ENCODE data around the gene AKT2. TPM values are rescaled to one million over a fixed set of nuclear protein-coding genes. Genes with fewer than 3 reads are reported as not detected.
"Not testable (repeated sequence)": the region's sequence is repeated elsewhere in the genome, so short reads cannot be mapped to it uniquely, and the experiment has no call there.

The AKT2 gene
- 100 to 1,000 TPM; 139 to 144 TPM for total RNA-seq

DNA sequence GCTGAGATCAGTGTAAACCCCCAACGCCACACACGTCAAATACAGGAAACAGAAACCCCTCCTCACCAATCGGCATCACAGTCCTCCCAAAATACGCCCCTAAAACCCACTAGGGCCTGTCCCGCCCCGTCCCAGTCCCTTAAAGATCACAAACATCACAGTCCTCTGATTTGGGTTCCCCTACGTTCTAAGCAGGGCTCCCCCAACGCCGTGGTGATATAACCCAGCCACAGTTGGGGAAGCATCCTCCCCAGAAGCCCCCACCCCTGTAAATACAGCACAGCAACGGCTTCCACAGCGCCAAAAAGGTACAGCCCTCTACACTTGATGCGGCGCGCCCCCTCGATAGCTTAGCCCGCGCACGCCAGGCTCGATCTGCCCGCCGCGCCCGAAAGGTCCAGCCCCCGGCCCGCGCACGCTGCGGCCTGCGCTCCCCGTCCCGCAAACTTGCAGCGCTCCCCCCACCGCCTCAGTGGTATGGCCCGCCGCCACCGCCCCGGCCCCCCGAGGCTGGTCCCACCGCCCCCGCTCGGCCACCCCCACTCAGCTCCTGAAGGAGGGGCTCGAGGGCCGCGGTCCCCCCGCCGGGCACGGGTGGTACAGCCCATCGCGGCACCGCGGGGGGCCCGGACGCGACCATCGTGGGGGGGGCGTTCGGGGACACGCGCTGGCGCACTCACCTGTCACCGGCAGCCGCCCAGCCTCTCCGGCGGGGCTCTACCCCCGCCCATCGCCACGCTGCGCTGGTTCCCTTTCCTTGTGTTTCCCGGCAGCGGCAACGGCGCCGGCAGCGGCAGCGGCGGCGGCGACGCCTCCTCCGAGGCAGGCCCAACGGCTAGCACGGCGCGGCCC, at the start of gene AKT2:
TSS of gene AKT2 (minus strand) at position 845 of the 852 bp plus-strand sequence. CDS start 20,078 bp downstream, outside the sequence.
- H3K4me1 Mint-ChIP-seq (ENCODE audit: low read depth), result peaks cover 52% of the 10 kb centered on the region
- DNase-seq (peak; percentile 89), ATAC-seq (peak; percentile 64)
- intact Hi-C loops (cut with micrococcal nuclease), result loop anchor here (10.0 kb wide), 1 partner anchor 310 kb away; no protein-coding TSS in a partner anchor
- peak within 1 kb of the TSS; percentile 98 for H3K4me3 Mint-ChIP-seq
- H3K36me3 Mint-ChIP-seq (ENCODE audit: low read depth), result peaks cover 1% of the 10 kb centered on the region
- H3K9me3 Mint-ChIP-seq, result no peaks in the 10 kb centered on the region
- no peaks in the 10 kb centered on the region for H3K27me3 Mint-ChIP-seq
- POLR2A ChIA-PET, result interaction anchor here (0.6 to 2.5 kb wide), 5 partner anchors 10 to 210 kb away, joined by 3 to 13 read pairs (median 5); no protein-coding TSS in a partner anchor
- peak within 1 kb of the TSS; percentile 100 for H3K27ac Mint-ChIP-seq
- CTCF ChIA-PET, result interaction anchor here (0.8 to 1.5 kb wide), 2 partner anchors 21 to 181 kb away, joined by 3 to 8 read pairs; partner anchors contain the start of gene BLVRB
- TF ChIP-seq, protein P1, sequence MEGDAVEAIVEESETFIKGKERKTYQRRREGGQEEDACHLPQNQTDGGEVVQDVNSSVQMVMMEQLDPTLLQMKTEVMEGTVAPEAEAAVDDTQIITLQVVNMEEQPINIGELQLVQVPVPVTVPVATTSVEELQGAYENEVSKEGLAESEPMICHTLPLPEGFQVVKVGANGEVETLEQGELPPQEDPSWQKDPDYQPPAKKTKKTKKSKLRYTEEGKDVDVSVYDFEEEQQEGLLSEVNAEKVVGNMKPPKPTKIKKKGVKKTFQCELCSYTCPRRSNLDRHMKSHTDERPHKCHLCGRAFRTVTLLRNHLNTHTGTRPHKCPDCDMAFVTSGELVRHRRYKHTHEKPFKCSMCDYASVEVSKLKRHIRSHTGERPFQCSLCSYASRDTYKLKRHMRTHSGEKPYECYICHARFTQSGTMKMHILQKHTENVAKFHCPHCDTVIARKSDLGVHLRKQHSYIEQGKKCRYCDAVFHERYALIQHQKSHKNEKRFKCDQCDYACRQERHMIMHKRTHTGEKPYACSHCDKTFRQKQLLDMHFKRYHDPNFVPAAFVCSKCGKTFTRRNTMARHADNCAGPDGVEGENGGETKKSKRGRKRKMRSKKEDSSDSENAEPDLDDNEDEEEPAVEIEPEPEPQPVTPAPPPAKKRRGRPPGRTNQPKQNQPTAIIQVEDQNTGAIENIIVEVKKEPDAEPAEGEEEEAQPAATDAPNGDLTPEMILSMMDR (IDR thresholded peaks at IDR 0.05), result no peak

DNA sequence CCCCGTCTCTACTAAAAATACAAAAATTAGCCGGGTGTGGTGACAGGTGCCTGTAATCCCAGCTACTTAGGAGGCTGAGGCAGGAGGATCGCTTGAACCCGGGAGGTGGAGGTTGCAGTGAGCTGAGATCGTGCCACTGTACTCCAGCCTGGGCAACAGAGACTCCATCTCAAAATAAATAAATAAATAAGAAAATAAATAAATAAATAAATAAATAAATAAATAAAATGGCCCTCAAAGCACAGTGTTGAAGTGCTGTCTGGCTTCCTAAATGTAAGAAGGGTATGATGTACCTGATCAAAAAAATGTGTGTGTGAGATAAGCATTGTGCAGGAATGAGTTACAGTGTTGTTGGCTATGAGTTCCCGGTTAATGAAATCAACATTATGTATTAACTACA, 47.9 kb upstream of the AKT2 start:
- H3K27ac Mint-ChIP-seq; H3K27me3 Mint-ChIP-seq; intact Hi-C loops (cut with micrococcal nuclease); H3K9me3 Mint-ChIP-seq; H3K4me1 Mint-ChIP-seq (ENCODE audit: low read depth); DNase-seq; H3K4me3 Mint-ChIP-seq; ATAC-seq; CTCF ChIA-PET: not testable (repeated sequence)
- POLR2A ChIA-PET, result interaction anchor here (0.6 to 0.7 kb wide), 2 partner anchors 27 to 542 kb away, joined by 3 read pairs; no protein-coding TSS in a partner anchor
- H3K36me3 Mint-ChIP-seq (ENCODE audit: low read depth), result peaks cover 31% of the 10 kb centered on the region

DNA sequence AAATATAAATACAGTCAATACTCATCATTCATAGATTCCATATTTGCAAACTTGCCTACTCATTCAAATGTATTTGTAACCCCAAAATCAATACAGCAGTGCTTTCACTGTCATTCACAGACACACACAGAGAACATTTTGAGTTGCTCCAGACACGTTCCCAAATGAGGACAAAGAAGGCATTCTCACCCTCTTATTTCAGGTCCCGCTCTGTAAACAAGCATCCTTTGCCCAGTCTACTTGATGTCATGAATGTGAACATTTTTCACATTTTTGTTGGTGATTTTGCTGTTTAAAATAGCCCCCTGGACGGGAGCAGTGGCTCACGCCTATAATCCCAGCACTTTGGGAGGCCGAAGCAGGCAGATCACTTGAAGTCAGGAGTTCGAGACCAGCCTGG, 47.5 kb upstream of the AKT2 start:
- Mint-ChIP-seq H3K4me1 (ENCODE audit: low read depth) (no peaks in the 10 kb centered on the region), H3K27me3 (no peaks in the 10 kb centered on the region), H3K9me3 (no peaks in the 10 kb centered on the region), H3K27ac (no peak overlapping the region), H3K36me3 (ENCODE audit: low read depth) (peaks cover 31% of the 10 kb centered on the region), H3K4me3 (no peak overlapping the region)
- ChIA-PET POLR2A (no interaction called here), CTCF (interaction anchor here (1.6 kb wide), 1 partner anchor 9 kb away, joined by 3 read pairs; no protein-coding TSS in a partner anchor)
- DNase-seq, result no peak
- TF ChIP-seq, protein P1 (IDR thresholded peaks at IDR 0.05), result no peak
- intact Hi-C loops (cut with micrococcal nuclease), result no loop called here
- ATAC-seq, result no peak

DNA sequence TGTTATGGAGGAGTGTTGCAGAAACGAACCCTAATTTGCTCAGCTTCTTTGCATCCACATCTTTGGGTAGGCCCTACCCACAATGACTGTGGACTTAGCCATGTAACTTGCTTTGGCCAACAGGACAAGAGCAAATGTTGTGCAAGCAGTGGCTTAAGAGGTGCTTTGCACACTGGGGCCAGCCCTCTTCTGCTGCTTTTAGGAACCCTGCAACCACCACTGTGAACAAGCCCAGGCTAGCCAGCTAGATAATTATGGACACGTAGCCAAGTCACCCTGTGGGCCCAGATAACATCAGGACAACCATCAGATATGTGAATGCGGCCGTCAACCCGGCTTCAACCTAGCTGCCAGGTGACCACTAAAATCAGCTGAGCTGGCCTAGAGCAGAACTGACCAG, 45.9 kb upstream of the AKT2 start:
- Mint-ChIP-seq H3K9me3 (no peaks in the 10 kb centered on the region), H3K27me3 (no peaks in the 10 kb centered on the region), H3K36me3 (ENCODE audit: low read depth) (peaks cover 37% of the 10 kb centered on the region), H3K4me1 (ENCODE audit: low read depth) (no peaks in the 10 kb centered on the region), H3K27ac (no peak overlapping the region), H3K4me3 (no peak overlapping the region)
- ATAC-seq (no peak), DNase-seq (no peak)
- TF ChIP-seq, protein P1 (IDR thresholded peaks at IDR 0.05), result no peak
- ChIA-PET POLR2A (interaction anchor here (0.5 to 1.3 kb wide), 2 partner anchors 11 to 307 kb away, joined by 3 read pairs; no protein-coding TSS in a partner anchor), CTCF (interaction anchor here (1.6 kb wide), 1 partner anchor 10 kb away, joined by 3 read pairs; no protein-coding TSS in a partner anchor)
- intact Hi-C loops (cut with micrococcal nuclease), result no loop called here

DNA sequence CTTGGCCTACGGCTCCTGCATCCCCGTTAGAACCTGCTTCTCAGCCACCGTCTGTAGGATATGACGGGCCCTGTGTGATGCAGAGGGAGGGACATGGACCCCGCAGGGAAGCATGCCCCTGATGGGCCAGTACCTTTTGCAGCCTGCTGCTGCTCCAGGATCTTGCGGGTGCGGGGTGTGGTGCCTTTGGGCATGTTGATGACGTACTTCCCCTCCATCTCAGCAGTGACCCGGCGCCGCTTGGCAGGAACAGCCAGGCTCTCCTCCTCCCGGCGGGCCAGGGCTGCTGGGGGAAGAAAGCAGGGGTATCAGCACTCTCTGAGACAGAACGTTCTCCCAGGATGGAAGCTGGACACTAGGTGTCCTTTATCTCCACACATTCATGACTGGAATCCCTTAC, 41.1 kb upstream of the AKT2 start:
- POLR2A ChIA-PET, result no interaction called here
- H3K4me3 Mint-ChIP-seq, result no peak overlapping the region
- no peak overlapping the region for H3K27ac Mint-ChIP-seq
- no peaks in the 10 kb centered on the region for H3K27me3 Mint-ChIP-seq
- ATAC-seq (no peak), DNase-seq (no peak)
- CTCF ChIA-PET, result no interaction called here
- H3K36me3 Mint-ChIP-seq (ENCODE audit: low read depth), result peaks cover 33% of the 10 kb centered on the region
- H3K4me1 Mint-ChIP-seq (ENCODE audit: low read depth), result no peaks in the 10 kb centered on the region
- intact Hi-C loops (cut with micrococcal nuclease), result no loop called here
- no peaks in the 10 kb centered on the region for H3K9me3 Mint-ChIP-seq
- TF ChIP-seq, protein P1 (IDR thresholded peaks at IDR 0.05), result no peak
